ENCODE results near the gene STX18.

Gene STX18

GRCh38 chr4:4412641-4413372, 129.0 kb downstream of the STX18 start:
- DNase-seq (ENCODE audit: extremely low read depth, low read depth) = no peak
- TF ChIP-seq, protein P1, sequence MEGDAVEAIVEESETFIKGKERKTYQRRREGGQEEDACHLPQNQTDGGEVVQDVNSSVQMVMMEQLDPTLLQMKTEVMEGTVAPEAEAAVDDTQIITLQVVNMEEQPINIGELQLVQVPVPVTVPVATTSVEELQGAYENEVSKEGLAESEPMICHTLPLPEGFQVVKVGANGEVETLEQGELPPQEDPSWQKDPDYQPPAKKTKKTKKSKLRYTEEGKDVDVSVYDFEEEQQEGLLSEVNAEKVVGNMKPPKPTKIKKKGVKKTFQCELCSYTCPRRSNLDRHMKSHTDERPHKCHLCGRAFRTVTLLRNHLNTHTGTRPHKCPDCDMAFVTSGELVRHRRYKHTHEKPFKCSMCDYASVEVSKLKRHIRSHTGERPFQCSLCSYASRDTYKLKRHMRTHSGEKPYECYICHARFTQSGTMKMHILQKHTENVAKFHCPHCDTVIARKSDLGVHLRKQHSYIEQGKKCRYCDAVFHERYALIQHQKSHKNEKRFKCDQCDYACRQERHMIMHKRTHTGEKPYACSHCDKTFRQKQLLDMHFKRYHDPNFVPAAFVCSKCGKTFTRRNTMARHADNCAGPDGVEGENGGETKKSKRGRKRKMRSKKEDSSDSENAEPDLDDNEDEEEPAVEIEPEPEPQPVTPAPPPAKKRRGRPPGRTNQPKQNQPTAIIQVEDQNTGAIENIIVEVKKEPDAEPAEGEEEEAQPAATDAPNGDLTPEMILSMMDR (IDR thresholded peaks at IDR 0.05; ENCODE audit: low read depth, low read length, missing control alignments) = no peak

GRCh38 chr4:4411906-4412305, 129.9 kb downstream of the STX18 start:
- TF ChIP-seq, protein P1 (IDR thresholded peaks at IDR 0.05; ENCODE audit: low read depth, low read length, missing control alignments) = no peak
- DNase-seq (ENCODE audit: extremely low read depth, low read depth) = no peak
- no peak overlapping the region for H3K4me3 ChIP-seq (replicated peaks; ENCODE audit: low read depth, low read length)

More at GRCh38 chr4:4412641-4413372, 129.0 kb downstream of the STX18 start:
- no peak overlapping the region for H3K4me3 ChIP-seq (replicated peaks; ENCODE audit: low read depth, low read length)

DNA sequence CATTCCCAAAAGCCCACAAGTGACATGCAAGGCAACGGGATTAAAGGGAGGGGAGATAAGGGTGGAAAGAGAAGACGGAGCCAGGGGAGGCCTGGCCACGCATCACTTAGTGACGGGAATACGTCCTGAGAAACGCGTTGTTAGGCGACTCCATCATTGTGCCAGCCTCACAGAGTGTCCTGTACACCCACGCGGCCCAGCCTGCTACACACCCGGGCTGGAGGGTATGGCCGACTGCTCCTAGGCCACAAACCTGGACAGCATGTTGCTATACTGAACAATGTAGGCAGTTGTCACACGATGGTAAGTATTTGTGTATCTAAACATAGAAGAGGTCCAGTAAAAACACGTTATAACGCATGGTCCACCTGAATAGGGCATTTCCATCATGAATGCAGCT, 131.6 kb downstream of the STX18 start:
- no peak for DNase-seq (ENCODE audit: extremely low read depth, low read depth)
- H3K4me3 ChIP-seq (replicated peaks; ENCODE audit: low read depth, low read length) = no peak overlapping the region
- TF ChIP-seq, protein P1 (IDR thresholded peaks at IDR 0.05; ENCODE audit: low read depth, low read length, missing control alignments) = no peak

DNA sequence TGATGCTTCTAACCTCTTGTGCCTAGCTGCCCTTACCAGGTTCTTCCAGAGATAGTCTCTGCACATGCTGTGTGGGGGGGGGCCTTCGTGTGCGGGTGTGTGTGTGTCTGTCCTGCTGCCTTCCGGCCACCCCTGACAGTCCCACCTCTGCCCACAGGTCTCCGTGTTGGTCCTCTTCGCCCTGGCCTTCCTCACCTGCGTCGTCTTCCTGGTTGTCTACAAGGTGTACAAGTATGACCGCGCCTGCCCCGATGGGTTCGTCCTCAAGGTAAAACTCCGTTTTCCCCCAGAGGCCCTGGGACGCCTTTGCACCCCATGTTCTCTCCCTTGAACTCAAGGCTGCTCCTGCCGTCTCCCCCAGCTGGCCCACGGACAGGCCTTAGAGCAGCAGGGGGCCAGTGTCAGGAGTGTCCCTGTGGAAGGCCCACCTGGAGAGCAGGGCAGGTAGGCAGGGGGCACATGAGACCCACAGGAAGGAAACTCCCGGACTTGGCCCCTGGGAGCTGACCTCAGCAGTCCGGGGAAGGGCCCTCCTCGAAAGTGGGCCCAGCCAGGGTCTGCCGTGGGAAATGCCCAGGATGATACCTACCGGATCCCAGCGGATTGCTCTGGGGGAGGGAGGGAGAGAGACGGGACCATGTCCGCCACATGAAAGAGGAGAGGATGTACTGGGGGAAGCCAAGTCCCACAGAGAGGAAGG, 132.3 kb downstream of the STX18 start:
- no peak overlapping the region for H3K4me3 ChIP-seq (replicated peaks; ENCODE audit: low read depth, low read length)
- TF ChIP-seq, protein P1 (IDR thresholded peaks at IDR 0.05; ENCODE audit: low read depth, low read length, missing control alignments) = no peak
- no peak for DNase-seq (ENCODE audit: extremely low read depth, low read depth)

GRCh38 chr4:4408576-4409335, 133.1 kb downstream of the STX18 start:
- DNase-seq (ENCODE audit: extremely low read depth, low read depth) = no peak
- TF ChIP-seq, protein P1 (IDR thresholded peaks at IDR 0.05; ENCODE audit: low read depth, low read length, missing control alignments) = no peak
- H3K4me3 ChIP-seq (replicated peaks; ENCODE audit: low read depth, low read length) = no peak overlapping the region

DNA sequence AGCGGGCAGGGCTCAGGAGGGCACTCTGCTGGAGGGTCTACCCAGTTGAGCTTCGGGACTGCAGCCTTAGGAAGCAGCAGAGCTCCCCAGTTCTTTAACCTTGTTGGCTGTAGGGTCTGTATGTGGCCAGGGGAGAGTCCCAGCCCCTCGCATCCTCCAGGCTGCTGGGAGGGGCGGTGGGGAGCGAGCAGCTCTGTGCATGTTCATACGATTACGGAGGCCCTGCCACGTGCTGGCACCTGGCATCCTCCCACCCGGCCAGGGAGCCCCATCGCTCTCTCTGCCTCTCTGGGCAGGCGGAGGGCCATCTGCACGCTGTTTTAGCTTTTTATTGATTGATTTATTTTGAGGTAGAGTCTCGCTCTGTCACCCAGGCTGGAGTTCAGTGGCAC, 133.7 kb downstream of the STX18 start:
- no peak overlapping the region for H3K4me3 ChIP-seq (replicated peaks; ENCODE audit: low read depth, low read length)
- TF ChIP-seq, protein P1 (IDR thresholded peaks at IDR 0.05; ENCODE audit: low read depth, low read length, missing control alignments) = no peak
- DNase-seq (ENCODE audit: extremely low read depth, low read depth) = no peak

Data from HFF-Myc (cell line).